ENCODE results near the gene OR51B5.
"Not testable (repeated sequence)": the region's sequence is repeated elsewhere in the genome, so short reads cannot be mapped to it uniquely, and the experiment has no call there.

Gene OR51B5

GRCh38 chr11:5335170-5335569, 8.2 kb downstream of the OR51B5 start:
- DNase-seq (ENCODE audit: low spot score), result no peak

DNA sequence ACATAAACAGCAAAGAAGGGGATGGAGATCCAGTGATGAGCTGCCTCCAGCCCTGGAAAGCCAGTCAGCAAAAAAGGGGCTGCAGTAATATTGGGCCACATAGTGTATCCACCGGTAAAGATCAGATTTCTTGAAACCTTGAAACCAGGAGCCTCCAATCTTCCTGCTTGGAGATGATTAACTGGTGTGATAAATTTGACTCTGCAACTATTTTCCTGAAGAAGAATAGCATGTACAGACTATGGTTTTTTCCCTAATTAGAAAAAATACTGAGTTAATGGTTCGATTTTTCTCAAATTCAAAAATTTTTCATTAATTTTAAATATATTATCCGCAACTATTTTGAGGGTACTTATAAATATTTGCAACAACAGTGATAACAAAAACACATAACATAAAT, 19.1 kb downstream of the OR51B5 start, which contains the start of gene OR51B2:
Gene OR51B2, minus strand, starts transcription at position 101 of the 400 bp plus-strand sequence. Its CDS starts 0 bp downstream, at position 101.
- no peak for DNase-seq (ENCODE audit: low spot score)

GRCh38 chr11:5317292-5317691, 26.0 kb downstream of the OR51B5 start:
- no peak for DNase-seq (ENCODE audit: low spot score)

DNA sequence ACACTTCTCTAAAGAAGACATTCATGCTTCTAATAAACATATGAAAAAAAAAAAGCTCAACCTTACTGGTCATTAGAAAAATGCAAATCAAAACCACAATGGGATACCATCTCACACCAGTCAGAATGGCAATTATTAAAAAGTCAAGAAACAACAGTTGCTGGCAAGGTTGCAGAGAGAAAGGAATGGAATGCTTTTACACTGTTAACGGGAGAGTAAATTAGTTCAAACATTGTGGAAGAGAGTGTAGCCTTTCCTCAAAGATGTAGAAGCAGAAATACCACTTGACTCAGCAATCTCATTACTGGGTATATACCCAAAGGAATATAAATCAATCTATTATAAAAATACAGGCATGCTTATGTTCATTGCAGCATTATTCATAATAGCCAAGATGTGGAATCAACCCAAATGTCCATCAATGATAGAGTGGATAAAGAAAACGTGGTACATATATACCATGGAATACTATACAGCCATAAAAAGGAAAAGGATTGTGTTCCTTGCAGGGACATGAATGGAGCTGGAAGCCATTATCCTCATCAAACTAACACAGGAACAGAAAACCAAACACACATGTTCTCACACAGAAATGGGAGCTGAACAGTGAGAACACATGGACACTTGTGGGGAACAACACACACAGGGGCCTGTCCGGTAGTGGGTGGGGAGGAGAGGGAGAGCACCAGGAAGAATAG, 29.8 kb downstream of the OR51B5 start:
- DNase-seq (ENCODE audit: low spot score), result not testable (repeated sequence)

- DNase-seq (ENCODE audit: low spot score), result no peak
These were observed 32.9 kb downstream of the OR51B5 start for GRCh38 chr11:5310423-5310822.

- no peak for DNase-seq (ENCODE audit: low spot score)
These were observed 35.9 kb downstream of the OR51B5 start for GRCh38 chr11:5307256-5308019.

DNA sequence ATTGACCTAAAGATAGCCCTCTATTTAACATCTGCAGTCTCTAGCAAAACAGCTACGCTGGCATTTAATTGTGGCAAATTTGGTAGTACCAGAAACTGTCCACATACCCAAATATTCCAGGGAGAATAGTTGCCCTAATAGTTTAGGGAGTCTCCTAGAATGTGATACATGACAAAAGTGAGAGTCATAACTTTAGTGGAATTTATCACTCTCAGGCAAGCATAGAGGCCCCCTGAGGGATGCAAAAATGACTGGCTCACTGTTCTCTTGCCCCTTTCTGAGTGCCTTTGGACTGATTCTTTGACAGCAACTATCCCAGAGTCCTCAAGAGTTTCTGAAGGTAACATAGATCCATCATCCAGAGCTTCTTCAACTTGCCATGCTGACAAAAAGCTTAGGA, 39.3 kb downstream of the OR51B5 start:
- no peak for DNase-seq (ENCODE audit: low spot score)

- DNase-seq (ENCODE audit: low spot score), result peak; percentile 39
These were observed 39.7 kb downstream of the OR51B5 start for GRCh38 chr11:5303626-5304025.

- no peak for DNase-seq (ENCODE audit: low spot score)
These were observed 41.5 kb downstream of the OR51B5 start, which contains the start of gene OR51B4 for GRCh38 chr11:5301846-5302245. Gene OR51B4 (minus strand): TSS chr11:5301946. CDS start chr11:5301946, 0 bp downstream.

DNA sequence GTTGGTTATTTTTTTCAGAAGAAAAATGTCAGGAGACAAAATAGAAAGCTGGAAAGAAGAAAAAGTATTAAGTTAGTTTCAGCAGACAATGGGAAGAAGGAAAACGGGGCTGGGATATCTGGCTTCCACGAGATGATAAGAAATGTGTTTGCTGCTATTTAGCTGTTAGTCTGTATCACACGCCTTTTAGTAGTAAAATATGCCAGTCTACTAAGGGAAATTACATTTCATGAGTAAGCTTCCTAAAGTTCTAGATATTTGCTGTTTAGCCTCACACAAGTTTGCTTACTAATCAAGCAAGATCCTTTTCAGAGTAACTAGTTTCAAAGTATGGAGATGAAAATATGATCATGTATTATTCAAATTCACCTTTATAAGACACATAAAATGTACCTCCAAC, 43.1 kb downstream of the OR51B5 start:
- no peak for DNase-seq (ENCODE audit: low spot score)

DNA sequence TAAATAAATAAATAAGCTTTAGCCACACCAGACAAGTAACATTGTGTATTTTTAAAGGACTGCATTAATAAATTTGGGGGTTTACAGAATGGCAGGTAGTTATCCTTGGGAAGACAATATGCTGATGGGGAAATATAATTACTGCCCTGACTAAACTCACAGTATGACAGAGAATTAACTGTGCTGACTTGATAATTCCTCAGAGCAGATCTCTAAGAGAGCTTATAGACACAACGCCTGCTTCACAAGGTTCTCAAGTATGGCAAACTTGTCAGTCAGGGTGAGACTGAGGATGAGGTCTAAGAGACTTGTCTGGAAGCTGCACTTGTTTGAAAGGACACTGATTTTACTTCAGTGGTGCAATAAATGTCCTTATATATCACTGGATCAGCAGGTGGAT, 44.9 kb downstream of the OR51B5 start:
- no peak for DNase-seq (ENCODE audit: low spot score)

GRCh38 chr11:5297721-5298323, 45.5 kb downstream of the OR51B5 start:
- no peak for DNase-seq (ENCODE audit: low spot score)

- not testable (repeated sequence) for DNase-seq (ENCODE audit: low spot score)
These were observed 48.9 kb downstream of the OR51B5 start for GRCh38 chr11:5294342-5294995.

GRCh38 chr11:5293028-5293427, 50.3 kb downstream of the OR51B5 start:
- no peak for DNase-seq (ENCODE audit: low spot score)

All from cerebellar cortex (tissue), 1 donor.